GM19452 (cell line): ENCODE data around the gene MGLL.

Experiments
- ATAC-seq: cut with Tn5 transposase; IDR thresholded peaks from one replicate; pipeline ENCODE4 v1.9.1; 2021; ENCODE audit not compliant: unreplicated experiment

Gene MGLL

GRCh38 chr3:127678611-127679533, 143.4 kb downstream of the MGLL start:
- no peak for ATAC-seq

GRCh38 chr3:127678315-127678599, 144.1 kb downstream of the MGLL start:
- no peak for ATAC-seq

DNA sequence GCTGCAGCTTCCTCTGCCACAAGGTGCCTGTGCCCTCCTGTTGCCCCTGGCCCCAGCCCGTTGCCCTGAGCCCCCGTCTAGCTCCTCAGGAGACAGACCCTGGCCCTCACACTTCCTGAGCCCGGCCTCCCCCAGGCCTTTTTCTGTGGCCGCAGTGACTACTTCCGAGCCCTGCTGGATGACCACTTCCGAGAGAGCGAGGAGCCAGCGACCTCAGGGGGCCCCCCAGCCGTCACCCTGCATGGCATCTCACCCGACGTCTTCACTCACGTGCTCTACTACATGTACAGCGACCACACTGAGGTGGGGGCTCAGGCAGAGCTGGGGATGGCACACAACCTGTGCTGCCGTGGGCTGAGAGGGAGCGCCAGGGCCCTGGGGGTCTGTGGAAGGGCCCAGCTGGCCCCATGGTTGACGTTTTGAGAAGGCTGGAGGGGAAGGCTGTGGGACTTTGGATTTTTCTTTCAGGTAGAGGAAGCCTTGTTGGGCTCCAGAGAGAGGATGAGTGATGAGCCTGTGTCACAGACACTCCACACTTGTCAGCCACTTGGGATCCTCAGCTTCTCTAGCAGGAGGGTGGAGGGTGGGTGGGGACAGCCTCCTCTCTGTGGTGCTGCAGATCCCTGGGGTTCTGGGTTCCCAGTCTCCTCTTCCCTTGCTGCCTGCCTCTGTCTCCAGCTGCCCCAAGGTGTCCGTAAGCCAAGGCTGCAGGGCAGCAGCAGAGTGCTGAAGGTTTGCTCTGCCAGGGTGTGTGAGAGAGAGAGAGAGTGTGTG, 144.6 kb downstream of the MGLL start:
- no peak for ATAC-seq

DNA sequence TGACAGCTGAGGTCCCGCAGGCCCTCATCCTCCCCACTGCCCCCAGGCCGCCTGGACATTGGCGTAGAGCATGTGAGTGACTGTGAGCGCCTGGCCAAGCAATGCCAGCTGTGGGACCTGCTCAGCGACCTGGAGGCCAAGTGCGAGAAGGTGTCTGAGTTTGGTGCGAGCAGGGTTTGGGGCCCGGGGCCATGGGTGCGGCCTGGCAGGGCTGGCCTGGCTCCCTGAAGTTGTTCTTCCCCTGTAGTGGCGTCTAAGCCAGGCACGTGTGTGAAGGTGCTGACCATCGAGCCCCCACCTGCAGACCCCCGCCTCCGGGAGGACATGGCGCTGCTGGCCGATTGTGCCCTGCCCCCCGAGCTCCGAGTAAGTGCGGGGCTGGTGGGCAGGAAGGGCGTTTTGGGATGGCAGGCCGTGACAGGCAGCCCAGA, 145.4 kb downstream of the MGLL start:
- ATAC-seq: no peak

DNA sequence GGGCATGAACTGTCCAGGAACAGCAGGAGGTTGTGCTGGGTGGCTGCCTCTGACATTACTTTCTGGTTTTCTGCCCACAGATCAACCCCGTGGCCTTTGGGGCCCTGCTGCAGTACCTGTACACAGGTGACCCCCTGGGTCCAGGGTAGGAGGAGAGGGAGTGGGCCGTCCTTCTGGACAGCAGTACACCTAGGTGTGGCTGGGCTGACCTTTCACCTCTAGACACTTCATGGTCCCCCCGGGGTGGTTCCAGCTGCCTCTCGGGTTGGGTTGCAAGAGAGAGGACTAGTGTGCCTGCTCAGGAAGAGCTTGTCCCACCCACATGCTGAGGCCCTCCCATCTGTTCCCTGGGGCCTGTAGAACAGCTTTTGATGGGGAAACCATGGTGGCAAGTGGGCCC, 145.9 kb downstream of the MGLL start:
- no peak for ATAC-seq

DNA sequence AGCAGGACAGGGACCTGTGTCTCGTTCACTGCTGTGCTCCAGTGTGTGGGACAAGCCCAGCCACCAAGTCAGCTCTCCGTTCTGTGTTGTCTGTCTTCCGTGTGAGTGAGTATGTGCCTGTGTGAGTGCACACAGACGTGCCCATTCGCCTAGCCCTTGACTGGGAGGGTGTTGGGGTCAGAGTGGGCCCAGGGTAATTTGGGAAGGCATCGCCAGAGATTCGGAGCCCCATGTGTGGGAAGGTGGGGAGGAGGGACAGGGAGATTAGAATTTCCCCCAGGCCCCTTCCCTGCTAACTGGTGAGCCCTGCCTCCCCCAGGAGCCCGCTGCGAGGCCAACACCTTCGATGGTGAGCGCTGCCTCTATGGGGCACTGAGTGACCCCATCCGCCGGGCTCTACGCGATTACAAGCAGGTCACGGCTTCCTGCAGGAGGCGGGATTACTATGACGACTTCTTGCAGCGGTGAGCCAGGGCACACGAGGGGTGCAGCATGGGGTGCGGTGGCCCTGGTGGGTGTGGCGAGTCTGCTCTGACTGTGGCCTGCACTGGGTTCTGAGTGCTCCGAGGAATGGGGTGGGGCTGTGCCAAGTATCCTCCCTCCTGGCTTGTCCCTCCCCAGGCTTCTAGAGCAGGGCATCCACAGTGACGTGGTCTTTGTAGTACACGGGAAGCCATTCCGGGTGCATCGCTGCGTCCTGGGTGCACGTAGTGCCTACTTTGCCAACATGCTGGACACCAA, 146.5 kb downstream of the MGLL start:
- no peak for ATAC-seq

- ATAC-seq: no peak
Observed at GRCh38 chr3:127674790-127675189, 147.5 kb downstream of the MGLL start.

GRCh38 chr3:127674101-127674721, 148.1 kb downstream of the MGLL start:
- no peak for ATAC-seq

GRCh38 chr3:127673191-127674100, 148.9 kb downstream of the MGLL start:
- peak; percentile 32 for ATAC-seq

DNA sequence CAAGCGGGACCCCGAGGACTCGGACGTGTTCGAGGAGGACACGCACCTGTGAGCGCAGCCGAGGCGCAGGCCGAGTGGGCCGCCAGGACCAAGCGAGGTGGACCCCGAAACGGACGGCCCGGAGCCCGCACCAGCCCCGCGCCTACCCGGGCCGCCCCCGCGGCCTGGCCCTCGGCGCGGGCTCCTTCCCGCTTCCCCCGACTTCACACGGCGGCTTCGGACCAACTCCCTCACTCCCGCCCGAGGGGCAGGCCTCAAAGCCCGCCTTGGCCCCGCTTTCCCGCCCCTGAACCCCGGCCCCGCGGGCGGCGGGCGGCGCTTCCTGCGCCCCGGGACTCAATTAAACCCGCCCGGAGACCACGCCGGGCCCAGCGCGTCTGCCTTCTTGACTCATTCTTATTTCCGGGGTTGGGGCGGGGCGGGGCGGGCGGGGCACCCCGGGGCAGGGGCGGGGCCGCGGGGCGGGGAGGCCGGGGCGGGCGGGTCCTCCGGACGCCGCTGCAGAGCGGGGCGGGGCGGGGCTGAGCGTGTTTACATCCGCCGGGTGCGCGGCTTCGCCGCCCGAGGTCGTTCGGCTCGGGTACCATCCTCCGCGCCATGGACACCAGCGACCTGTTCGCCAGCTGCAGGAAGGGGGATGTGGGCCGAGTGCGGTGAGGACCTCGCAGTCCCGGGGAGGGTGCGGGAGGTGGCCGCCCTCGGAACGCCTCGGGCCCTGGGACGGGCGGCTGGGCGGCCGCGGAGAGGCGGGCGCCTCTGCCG, 149.7 kb downstream of the MGLL start, which contains the start of gene ABTB1:
Gene ABTB1 (plus strand): TSS at position 524 of the 762 bp plus-strand sequence. CDS start 74 bp downstream, at position 598.
- peak; percentile 76 for ATAC-seq

- ATAC-seq: peak; percentile 28
Observed at GRCh38 chr3:127671523-127672428, 150.5 kb downstream of the MGLL start.

GRCh38 chr3:127670761-127671522, 151.4 kb downstream of the MGLL start:
- no peak for ATAC-seq

DNA sequence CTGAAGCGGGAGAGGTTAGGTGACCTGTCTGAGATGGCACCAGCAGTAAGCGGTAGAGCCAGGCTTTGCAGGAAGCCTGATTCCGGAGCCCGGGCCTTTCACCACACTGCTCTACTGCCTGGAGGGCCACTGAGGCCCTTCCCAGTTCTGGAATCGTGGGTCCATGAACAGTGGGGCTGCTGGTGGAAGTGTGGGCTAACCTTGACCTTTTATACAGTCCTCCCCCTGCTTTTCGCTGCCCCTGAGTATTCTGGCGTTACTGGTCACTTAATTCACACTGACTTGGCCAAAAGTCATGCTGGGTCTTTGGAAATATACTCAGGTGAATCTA, 152.1 kb downstream of the MGLL start:
- ATAC-seq: no peak

- no peak for ATAC-seq
Observed at GRCh38 chr3:127669541-127670228, 152.6 kb downstream of the MGLL start.

- ATAC-seq: no peak
Observed at GRCh38 chr3:127668906-127669305, 153.4 kb downstream of the MGLL start.

- no peak for ATAC-seq
Observed at GRCh38 chr3:127667119-127667681, 155.1 kb downstream of the MGLL start.

- ATAC-seq: no peak
Observed at GRCh38 chr3:127666676-127667075, 155.6 kb downstream of the MGLL start.
